ENCODE measurements around the gene MANSC4. TPM values are rescaled to one million over a fixed set of nuclear protein-coding genes. Genes with fewer than 3 reads are reported as not detected.

MANSC4 gene
- total and polyA plus RNA-seq, 9 of the 15 experiments (the other 6 are each of a cell fraction or from before 2014, with no cell fraction given), result not detected

DNA sequence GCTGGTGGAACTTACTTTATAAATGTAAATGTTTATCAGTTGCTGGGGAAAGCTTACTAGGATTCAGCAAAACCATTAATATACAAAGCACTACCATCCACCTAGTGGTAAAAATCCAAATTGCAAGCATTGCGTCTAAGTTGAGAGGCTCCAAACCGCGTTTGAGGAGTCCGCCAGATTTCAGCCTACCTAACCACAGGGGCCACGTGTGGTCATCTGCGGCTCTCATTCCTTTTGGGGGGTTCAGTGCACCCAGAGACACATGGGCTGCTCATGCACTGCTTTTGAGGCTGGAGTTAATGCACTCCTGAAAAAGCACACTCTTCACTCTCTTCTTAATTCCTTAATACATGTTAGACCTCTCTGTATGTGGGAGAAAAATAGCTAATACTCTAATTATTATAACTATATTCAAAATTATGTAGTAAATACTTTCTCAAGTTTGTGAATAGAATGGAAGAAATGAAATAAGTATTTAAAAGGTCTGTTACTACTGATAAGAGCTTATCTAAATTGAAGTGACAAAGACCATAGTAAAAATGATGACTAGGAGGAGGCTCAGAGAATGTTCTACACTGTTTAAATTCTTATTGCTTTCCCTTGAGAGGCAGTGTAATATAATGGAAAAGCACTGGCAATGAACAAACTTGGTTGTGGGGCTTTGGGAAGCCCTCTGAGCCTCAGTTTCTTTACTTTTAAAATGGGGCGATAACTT is 41.4 kb upstream of the MANSC4 start (continued):
- TF ChIP-seq ZBTB49 (CRISPR knock-in tag; IDR thresholded peaks at IDR 0.05; ENCODE audit: borderline replicate concordance) (no peak), SMC3 (conservative IDR thresholded peaks at IDR 0.05; ENCODE audit: insufficient read depth, low read depth, low read length) (no peak; the same call in 1 of the 2 replicates), CBFA2T3 (IDR thresholded peaks at IDR 0.05) (peak; percentile 48; the same call in 1 of the 2 replicates), MCM7 (IDR thresholded peaks at IDR 0.05) (no peak), ZNF561 (CRISPR knock-in tag; conservative IDR thresholded peaks at IDR 0.05) (no peak), TEAD1 (CRISPR knock-in tag; IDR thresholded peaks at IDR 0.05) (peak; percentile 81 to 86; a peak in 3 of 4 replicates), ZNF134 (CRISPR knock-in tag; conservative IDR thresholded peaks at IDR 0.05) (0 out of 2 replicates have a peak, but pooled peaks have one; percentile 14), ZNF586 (CRISPR knock-in tag; conservative IDR thresholded peaks at IDR 0.05) (no peak), ATF4 (CRISPR knock-in tag; IDR thresholded peaks at IDR 0.05) (no peak), ATF3 (IDR thresholded peaks at IDR 0.05) (no peak), ATF3 (CRISPR knock-in tag; conservative IDR thresholded peaks at IDR 0.05) (no peak), SMARCE1 (IDR thresholded peaks at IDR 0.05) (peak; percentile 49; the same call in 1 of the 2 replicates), TRIM28 (IDR thresholded peaks at IDR 0.05) (no peak), ZNF830 (CRISPR knock-in tag; IDR thresholded peaks at IDR 0.05) (no peak)
- TF ChIP-seq, protein P1, sequence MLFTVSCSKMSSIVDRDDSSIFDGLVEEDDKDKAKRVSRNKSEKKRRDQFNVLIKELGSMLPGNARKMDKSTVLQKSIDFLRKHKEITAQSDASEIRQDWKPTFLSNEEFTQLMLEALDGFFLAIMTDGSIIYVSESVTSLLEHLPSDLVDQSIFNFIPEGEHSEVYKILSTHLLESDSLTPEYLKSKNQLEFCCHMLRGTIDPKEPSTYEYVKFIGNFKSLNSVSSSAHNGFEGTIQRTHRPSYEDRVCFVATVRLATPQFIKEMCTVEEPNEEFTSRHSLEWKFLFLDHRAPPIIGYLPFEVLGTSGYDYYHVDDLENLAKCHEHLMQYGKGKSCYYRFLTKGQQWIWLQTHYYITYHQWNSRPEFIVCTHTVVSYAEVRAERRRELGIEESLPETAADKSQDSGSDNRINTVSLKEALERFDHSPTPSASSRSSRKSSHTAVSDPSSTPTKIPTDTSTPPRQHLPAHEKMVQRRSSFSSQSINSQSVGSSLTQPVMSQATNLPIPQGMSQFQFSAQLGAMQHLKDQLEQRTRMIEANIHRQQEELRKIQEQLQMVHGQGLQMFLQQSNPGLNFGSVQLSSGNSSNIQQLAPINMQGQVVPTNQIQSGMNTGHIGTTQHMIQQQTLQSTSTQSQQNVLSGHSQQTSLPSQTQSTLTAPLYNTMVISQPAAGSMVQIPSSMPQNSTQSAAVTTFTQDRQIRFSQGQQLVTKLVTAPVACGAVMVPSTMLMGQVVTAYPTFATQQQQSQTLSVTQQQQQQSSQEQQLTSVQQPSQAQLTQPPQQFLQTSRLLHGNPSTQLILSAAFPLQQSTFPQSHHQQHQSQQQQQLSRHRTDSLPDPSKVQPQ (CRISPR knock-in tag; IDR thresholded peaks at IDR 0.05; ENCODE audit: borderline replicate concordance), result no peak
- TF ChIP-seq, protein P2, sequence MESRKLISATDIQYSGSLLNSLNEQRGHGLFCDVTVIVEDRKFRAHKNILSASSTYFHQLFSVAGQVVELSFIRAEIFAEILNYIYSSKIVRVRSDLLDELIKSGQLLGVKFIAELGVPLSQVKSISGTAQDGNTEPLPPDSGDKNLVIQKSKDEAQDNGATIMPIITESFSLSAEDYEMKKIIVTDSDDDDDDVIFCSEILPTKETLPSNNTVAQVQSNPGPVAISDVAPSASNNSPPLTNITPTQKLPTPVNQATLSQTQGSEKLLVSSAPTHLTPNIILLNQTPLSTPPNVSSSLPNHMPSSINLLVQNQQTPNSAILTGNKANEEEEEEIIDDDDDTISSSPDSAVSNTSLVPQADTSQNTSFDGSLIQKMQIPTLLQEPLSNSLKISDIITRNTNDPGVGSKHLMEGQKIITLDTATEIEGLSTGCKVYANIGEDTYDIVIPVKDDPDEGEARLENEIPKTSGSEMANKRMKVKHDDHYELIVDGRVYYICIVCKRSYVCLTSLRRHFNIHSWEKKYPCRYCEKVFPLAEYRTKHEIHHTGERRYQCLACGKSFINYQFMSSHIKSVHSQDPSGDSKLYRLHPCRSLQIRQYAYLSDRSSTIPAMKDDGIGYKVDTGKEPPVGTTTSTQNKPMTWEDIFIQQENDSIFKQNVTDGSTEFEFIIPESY (CRISPR knock-in tag; IDR thresholded peaks at IDR 0.05), result no peak
- TF ChIP-seq, protein P3, sequence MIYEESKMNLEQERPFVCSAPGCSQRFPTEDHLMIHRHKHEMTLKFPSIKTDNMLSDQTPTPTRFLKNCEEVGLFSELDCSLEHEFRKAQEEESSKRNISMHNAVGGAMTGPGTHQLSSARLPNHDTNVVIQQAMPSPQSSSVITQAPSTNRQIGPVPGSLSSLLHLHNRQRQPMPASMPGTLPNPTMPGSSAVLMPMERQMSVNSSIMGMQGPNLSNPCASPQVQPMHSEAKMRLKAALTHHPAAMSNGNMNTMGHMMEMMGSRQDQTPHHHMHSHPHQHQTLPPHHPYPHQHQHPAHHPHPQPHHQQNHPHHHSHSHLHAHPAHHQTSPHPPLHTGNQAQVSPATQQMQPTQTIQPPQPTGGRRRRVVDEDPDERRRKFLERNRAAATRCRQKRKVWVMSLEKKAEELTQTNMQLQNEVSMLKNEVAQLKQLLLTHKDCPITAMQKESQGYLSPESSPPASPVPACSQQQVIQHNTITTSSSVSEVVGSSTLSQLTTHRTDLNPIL (CRISPR knock-in tag; IDR thresholded peaks at IDR 0.05), result no peak

Measured in K562 (cell line).